ENCODE results near the gene KCNN4.

DNA sequence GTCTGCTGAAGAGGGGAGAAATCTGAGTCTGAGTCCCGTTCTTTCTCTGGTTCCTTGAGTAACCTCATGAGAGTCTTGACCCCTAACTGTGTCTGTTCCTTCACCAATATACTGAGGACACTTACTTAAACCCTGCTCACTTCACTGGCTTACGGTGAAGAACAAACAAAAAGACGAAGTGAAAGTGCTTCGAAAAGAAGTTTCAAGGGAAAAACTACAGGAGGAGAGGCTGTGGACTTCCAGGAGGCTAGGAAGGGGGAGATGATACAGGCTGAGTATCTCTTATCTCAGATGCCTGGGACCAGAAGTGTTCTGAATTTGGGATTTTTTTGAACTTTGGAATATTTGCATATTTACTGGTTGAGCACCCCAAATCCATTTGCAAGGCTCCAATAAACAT, 32.1 kb downstream of the KCNN4 start:
- TF ChIP-seq, protein P1, sequence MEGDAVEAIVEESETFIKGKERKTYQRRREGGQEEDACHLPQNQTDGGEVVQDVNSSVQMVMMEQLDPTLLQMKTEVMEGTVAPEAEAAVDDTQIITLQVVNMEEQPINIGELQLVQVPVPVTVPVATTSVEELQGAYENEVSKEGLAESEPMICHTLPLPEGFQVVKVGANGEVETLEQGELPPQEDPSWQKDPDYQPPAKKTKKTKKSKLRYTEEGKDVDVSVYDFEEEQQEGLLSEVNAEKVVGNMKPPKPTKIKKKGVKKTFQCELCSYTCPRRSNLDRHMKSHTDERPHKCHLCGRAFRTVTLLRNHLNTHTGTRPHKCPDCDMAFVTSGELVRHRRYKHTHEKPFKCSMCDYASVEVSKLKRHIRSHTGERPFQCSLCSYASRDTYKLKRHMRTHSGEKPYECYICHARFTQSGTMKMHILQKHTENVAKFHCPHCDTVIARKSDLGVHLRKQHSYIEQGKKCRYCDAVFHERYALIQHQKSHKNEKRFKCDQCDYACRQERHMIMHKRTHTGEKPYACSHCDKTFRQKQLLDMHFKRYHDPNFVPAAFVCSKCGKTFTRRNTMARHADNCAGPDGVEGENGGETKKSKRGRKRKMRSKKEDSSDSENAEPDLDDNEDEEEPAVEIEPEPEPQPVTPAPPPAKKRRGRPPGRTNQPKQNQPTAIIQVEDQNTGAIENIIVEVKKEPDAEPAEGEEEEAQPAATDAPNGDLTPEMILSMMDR (IDR thresholded peaks at IDR 0.05; ENCODE audit: extremely low read depth in 1 of 2, insufficient read depth in 1 of 2, low read depth in 1 of 2, low read length in 2 of 2): no peak
- TF ChIP-seq POLR2A (IDR thresholded peaks at IDR 0.05; ENCODE audit: low read depth, low read length): no peak
- TF ChIP-seq, protein P2, sequence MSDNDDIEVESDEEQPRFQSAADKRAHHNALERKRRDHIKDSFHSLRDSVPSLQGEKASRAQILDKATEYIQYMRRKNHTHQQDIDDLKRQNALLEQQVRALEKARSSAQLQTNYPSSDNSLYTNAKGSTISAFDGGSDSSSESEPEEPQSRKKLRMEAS (IDR thresholded peaks at IDR 0.05; ENCODE audit: insufficient read depth, insufficient read length): no peak
- no peak for TF ChIP-seq EZH2 (IDR thresholded peaks at IDR 0.05; ENCODE audit: borderline replicate concordance, low read depth, low read length, severe bottlenecking)
- TF ChIP-seq POLR2AphosphoS5 (IDR thresholded peaks at IDR 0.05; ENCODE audit: insufficient read depth, low read depth, low read length): no peak
